Kidney epithelial cell (primary cell): ENCODE results near the gene SOSTDC1. TPM values are rescaled to one million over a fixed set of nuclear protein-coding genes. Genes with fewer than 3 reads are reported as not detected.

Experiments used
- DNase-seq: peaks from one replicate; pipeline ENCODE4 v3.0.0-alpha.2; 2010; ENCODE audit warnings: low read depth
- H3K27me3 ChIP-seq: 2 replicates; pipeline ENCODE4 v1.6.0; 2011; ENCODE audit warnings: low read length; ENCODE audit not compliant: control insufficient read depth, insufficient read depth
- H3K36me3 ChIP-seq: 2 replicates; pipeline ENCODE4 v1.5.1; 2011; ENCODE audit warnings: low read length; ENCODE audit not compliant: control insufficient read depth, insufficient read depth
- H3K4me3 ChIP-seq: 2 replicates; pipeline ENCODE4 v1.5.1; 2011; ENCODE audit warnings: low read depth, mild to moderate bottlenecking, control low read depth, low read length
- CTCF ChIP-seq: IDR thresholded peaks from 2 replicates; pipeline ENCODE4 v1.5.1; 2011; ENCODE audit warnings: mild to moderate bottlenecking, moderate library complexity, low read length, control low read depth, inconsistent platforms; ENCODE audit not compliant: insufficient read depth, poor library complexity, severe bottlenecking
- total RNA-seq: library from RNA; depleted of rRNA; stranded (reverse); fragments of >200 nt; gene quantifications from 2 replicates; pipeline ENCODE4 v1.2.3, GENCODE V29; 2015

The SOSTDC1 gene
- total RNA-seq, 1 donor from 2014 or later: 0.08 TPM

DNA sequence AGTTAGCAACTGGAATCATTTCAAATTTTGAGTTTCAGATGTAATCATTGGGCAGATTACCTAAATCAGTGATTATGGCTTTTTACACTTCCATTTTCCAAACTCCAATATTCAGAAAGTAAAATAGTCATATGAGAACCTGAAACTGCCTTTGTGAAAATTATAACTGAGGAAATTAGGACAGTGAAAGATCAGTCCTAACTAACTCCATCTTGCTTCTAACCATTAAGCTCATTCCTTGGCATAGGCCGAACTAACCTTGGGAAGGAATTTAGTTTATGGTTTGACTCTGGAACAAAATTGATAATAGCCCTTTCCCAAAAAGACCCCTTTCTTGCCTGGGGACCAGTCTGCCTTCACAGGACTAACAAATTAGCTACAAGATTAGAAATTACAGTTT, 46.4 kb downstream of the SOSTDC1 start:
- no peak overlapping the region for H3K4me3 ChIP-seq
- no peak for TF ChIP-seq CTCF
- no peaks in the 10 kb centered on the region for H3K27me3 ChIP-seq
- H3K36me3 ChIP-seq: no peaks in the 10 kb centered on the region
- DNase-seq: no peak

DNA sequence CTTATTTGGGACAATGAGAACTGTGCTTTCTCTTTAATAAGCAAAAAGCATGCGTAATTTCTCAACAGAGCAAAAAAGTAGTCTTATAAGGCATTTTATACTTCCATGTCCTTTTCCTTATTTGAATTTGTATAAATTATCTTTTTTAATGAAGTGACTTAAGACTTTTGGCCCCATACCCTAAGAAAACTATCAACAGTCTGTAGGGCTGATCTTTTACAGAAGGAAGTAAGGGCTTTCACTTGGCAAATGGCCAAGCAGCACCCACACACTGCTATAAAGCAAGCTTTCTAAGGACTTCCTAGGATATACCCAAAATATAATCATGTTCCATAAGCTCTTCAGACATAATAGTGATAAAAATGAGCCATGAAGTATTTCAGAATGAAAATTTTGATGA, 47.6 kb downstream of the SOSTDC1 start:
- Histone ChIP-seq H3K27me3 (no peaks in the 10 kb centered on the region), H3K4me3 (no peak overlapping the region), H3K36me3 (no peaks in the 10 kb centered on the region)
- TF ChIP-seq CTCF: no peak
- DNase-seq: no peak

- Histone ChIP-seq H3K27me3 (no peaks in the 10 kb centered on the region), H3K36me3 (no peaks in the 10 kb centered on the region), H3K4me3 (no peak overlapping the region)
- no peak for DNase-seq
- TF ChIP-seq CTCF: no peak
Measured at GRCh38 chr7:16416289-16417282, 49.0 kb downstream of the SOSTDC1 start.

DNA sequence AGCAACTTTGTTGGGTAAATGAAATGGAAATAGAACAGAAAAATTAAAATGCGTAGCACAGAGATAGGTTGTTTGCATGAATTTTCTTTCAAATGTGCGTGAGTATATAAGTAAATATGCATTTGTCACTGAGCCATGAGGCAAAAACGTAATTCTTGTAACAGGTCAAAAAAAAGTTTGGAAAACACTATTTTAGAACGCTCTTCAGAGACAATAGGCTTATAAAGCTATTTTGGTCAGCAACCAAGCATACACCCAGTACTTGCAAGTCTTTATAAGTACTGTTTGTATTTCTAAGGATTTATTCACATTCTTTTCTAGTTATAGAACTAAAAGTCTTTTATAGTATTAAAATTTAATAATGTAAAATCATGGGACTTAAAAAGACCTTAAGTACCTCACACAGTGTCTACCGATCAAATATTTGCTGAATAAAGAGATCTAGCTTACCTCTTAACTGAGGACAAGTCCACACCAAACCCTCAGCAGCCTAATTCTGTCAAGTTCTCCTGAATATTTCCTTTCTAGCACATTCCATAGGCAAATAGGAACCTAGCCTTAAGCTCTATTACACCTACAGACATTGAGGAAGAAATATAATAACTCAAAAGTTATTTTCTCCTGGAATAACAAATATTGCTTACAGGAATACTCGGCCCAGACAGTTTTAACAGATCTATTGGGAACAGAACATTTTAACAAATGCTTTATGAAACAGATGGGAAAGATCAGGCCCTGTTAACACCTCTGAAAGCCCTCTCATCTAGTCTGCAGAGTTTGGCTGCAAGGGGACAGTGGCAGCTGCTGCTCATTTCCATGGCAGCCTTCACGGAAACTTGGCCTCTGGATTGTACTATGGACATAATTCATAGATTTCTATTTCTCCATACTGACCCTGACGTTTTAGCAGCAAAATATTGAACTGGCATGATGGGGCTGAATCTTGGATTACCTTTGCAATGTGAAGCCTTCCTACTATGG, 53.0 kb downstream of the SOSTDC1 start:
- TF ChIP-seq CTCF: no peak
- no peaks in the 10 kb centered on the region for H3K27me3 ChIP-seq
- H3K4me3 ChIP-seq: no peak overlapping the region
- no peaks in the 10 kb centered on the region for H3K36me3 ChIP-seq
- DNase-seq: no peak

Other genes with a start within 250 kb of the SOSTDC1 start
- 1.4 and 1.8 TPM in 2 replicates for gene CRPPA, start 44.2 kb downstream of the SOSTDC1 start, total RNA-seq
- gene LRRC72, start 61.1 kb upstream of the SOSTDC1 start, total RNA-seq: not detected in 2 replicates
- gene ANKMY2, start 180.0 kb upstream of the SOSTDC1 start, total RNA-seq: 9.9 and 10.9 TPM in 2 replicates
- gene BZW2, start 180.4 kb upstream of the SOSTDC1 start, total RNA-seq: 61.2 and 62.2 TPM in 2 replicates